ENCODE data around the gene GLI3. TPM values are rescaled to one million over a fixed set of nuclear protein-coding genes. Genes with fewer than 3 reads are reported as not detected.

The GLI3 gene
- polyA plus RNA-seq, 1 of the 3 experiments (the other 2 are of a cell fraction), result 0.08 TPM

DNA sequence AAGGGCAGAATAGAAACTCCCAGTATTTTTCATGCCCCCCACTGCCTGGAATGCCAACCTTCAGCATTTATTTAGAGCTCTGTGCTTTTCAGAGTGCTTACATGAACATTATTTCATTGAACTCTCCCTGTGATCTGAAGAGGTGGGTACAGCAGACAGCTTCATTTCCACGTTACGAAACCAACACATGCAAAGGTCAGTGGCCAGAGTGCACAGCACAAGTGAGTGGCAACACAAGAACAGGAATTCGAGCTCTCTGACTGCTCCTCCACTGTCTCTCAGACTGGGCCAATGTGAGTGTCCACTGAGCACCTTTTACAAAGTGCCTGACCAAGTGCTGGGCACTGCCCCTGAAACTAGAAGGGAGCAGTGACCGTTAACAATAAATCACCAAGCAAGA, 162.9 kb downstream of the GLI3 start:
- Histone ChIP-seq H3K79me2 (ENCODE audit: insufficient read depth) (no peaks in the 10 kb centered on the region), H3K27me3 (ENCODE audit: insufficient read depth) (peaks cover 50% of the 10 kb centered on the region; the same call in 1 of the 2 replicates), H3K27ac (ENCODE audit: low read depth in 2 of 2, low read length in 1 of 2) (no peak overlapping the region), H3K9me3 (no peaks in the 10 kb centered on the region), H3K4me3 (ENCODE audit: low read depth in 2 of 2, low read length in 1 of 2) (no peak overlapping the region), H4K20me1 (ENCODE audit: insufficient read depth) (no peaks in the 10 kb centered on the region), H3K4me1 (ENCODE audit: control insufficient read depth in 1 of 2, insufficient read depth in 2 of 2, low read depth in 1 of 2, low read length in 1 of 2) (no peaks in the 10 kb centered on the region), H3K9me2 (no peaks in the 10 kb centered on the region), H3K4me2 (no peak overlapping the region), H3F3A (replicated peaks; ENCODE audit: insufficient read depth) (no peaks in the 10 kb centered on the region), H3K36me3 (replicated peaks in 1 of 2; ENCODE audit: control insufficient read depth in 1 of 2, insufficient read depth in 2 of 2, low read length in 1 of 2) (no peaks in the 10 kb centered on the region), H2AFZ (ENCODE audit: low read depth) (no peak overlapping the region), H3K9ac (no peak overlapping the region)
- ChIA-PET POLR2A (no interaction called here), CTCF (interaction anchor here (0.9 to 1.8 kb wide), 2 partner anchors 11 to 131 kb away, joined by 3 to 4 read pairs; no protein-coding TSS in a partner anchor)
- no peak for DNase-seq
- TF ChIP-seq RAD21 (IDR thresholded peaks at IDR 0.05; ENCODE audit: low read length), result no peak
- 15% methylated on average over 4 of the region's 4 CpGs for WGBS (ENCODE audit: low lambda C conversion rate)

DNA sequence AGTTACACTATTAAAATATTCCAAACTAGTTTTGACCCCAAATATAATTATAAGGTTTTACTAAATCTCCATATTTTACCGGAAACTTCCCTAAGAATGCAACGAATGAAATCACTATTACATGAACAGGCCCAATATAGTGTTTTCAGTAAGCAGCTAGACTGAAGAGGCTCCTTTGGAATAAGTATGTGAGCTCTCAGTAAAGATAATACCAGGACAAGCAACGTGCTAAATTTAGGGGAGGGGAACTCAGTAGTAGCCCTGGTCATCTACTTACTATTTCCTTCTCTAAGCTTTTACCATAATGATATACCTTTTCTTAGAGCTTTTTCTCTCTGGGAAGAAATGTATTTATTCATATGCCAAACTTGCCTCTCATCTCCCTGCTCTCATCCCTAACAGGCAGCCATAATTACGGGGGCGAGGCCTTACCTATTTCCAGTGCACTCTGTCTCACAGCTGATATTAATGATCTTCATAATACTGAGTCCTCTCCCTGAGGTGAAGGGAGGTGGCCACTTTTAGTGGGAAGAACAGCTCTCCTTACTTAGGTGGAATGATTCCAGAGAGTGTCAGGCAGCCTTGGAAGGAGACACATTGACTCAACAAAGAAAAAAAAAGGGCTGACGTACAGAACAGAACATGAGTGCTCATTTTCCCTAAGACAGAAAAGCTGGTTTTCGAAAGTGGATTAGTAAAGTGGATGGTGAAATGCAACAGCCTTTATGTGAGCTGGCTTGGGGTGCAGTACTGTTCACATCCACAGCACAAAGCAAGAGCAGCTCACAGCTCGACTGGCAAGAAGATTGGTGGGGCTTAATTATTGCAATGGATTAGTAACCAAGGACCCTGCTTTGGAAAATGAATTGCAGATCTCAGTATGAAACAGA, 165.4 kb downstream of the GLI3 start:
- Histone ChIP-seq H3K79me2 (ENCODE audit: insufficient read depth) (no peaks in the 10 kb centered on the region), H3K9me3 (no peaks in the 10 kb centered on the region), H3K4me1 (ENCODE audit: control insufficient read depth in 1 of 2, insufficient read depth in 2 of 2, low read depth in 1 of 2, low read length in 1 of 2) (no peaks in the 10 kb centered on the region), H4K20me1 (ENCODE audit: insufficient read depth) (no peaks in the 10 kb centered on the region), H2AFZ (ENCODE audit: low read depth) (no peak overlapping the region), H3K9me2 (no peaks in the 10 kb centered on the region), H3K4me2 (no peak overlapping the region), H3K36me3 (replicated peaks in 1 of 2; ENCODE audit: control insufficient read depth in 1 of 2, insufficient read depth in 2 of 2, low read length in 1 of 2) (no peaks in the 10 kb centered on the region), H3K9ac (no peak overlapping the region), H3K4me3 (ENCODE audit: low read depth in 2 of 2, low read length in 1 of 2) (no peak overlapping the region), H3F3A (replicated peaks; ENCODE audit: insufficient read depth) (no peaks in the 10 kb centered on the region), H3K27ac (ENCODE audit: low read depth in 2 of 2, low read length in 1 of 2) (no peak overlapping the region), H3K27me3 (ENCODE audit: insufficient read depth) (peaks cover 51% of the 10 kb centered on the region; the same call in 1 of the 2 replicates)
- ChIA-PET CTCF (interaction anchor here (1.0 to 1.7 kb wide), 4 partner anchors 13 to 131 kb away, joined by 3 to 6 read pairs (median 5); no protein-coding TSS in a partner anchor), POLR2A (no interaction called here)
- no peak for DNase-seq
- 12% methylated on average over 8 of the region's 8 CpGs for WGBS (ENCODE audit: low lambda C conversion rate)
- TF ChIP-seq MAX (IDR thresholded peaks at IDR 0.05; ENCODE audit: low read depth), result no peak
- TF ChIP-seq, protein P1, sequence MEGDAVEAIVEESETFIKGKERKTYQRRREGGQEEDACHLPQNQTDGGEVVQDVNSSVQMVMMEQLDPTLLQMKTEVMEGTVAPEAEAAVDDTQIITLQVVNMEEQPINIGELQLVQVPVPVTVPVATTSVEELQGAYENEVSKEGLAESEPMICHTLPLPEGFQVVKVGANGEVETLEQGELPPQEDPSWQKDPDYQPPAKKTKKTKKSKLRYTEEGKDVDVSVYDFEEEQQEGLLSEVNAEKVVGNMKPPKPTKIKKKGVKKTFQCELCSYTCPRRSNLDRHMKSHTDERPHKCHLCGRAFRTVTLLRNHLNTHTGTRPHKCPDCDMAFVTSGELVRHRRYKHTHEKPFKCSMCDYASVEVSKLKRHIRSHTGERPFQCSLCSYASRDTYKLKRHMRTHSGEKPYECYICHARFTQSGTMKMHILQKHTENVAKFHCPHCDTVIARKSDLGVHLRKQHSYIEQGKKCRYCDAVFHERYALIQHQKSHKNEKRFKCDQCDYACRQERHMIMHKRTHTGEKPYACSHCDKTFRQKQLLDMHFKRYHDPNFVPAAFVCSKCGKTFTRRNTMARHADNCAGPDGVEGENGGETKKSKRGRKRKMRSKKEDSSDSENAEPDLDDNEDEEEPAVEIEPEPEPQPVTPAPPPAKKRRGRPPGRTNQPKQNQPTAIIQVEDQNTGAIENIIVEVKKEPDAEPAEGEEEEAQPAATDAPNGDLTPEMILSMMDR (IDR thresholded peaks at IDR 0.05), result peak; percentile 21; the same call in 1 of the 2 replicates

- Histone ChIP-seq H3K27ac (ENCODE audit: low read depth in 2 of 2, low read length in 1 of 2) (no peak overlapping the region), H3K9ac (no peak overlapping the region), H3K79me2 (ENCODE audit: insufficient read depth) (no peaks in the 10 kb centered on the region), H3F3A (replicated peaks; ENCODE audit: insufficient read depth) (no peaks in the 10 kb centered on the region), H3K9me2 (no peaks in the 10 kb centered on the region), H3K4me2 (no peak overlapping the region), H2AFZ (ENCODE audit: low read depth) (no peak overlapping the region), H3K4me1 (ENCODE audit: control insufficient read depth in 1 of 2, insufficient read depth in 2 of 2, low read depth in 1 of 2, low read length in 1 of 2) (no peaks in the 10 kb centered on the region), H3K36me3 (replicated peaks in 1 of 2; ENCODE audit: control insufficient read depth in 1 of 2, insufficient read depth in 2 of 2, low read length in 1 of 2) (no peaks in the 10 kb centered on the region), H3K9me3 (no peaks in the 10 kb centered on the region), H3K4me3 (ENCODE audit: low read depth in 2 of 2, low read length in 1 of 2) (no peak overlapping the region), H4K20me1 (ENCODE audit: insufficient read depth) (no peaks in the 10 kb centered on the region), H3K27me3 (ENCODE audit: insufficient read depth) (peaks cover 43% of the 10 kb centered on the region; the same call in 1 of the 2 replicates)
- ChIA-PET CTCF (no interaction called here), POLR2A (interaction anchor here (0.6 kb wide), 1 partner anchor 138 kb away, joined by 3 read pairs; no protein-coding TSS in a partner anchor)
- WGBS (ENCODE audit: low lambda C conversion rate), result 38% methylated on average over 2 of the region's 2 CpGs
- TF ChIP-seq RCOR1 (IDR thresholded peaks at IDR 0.05; ENCODE audit: low read length) (no peak), MEF2A (IDR thresholded peaks at IDR 0.05; ENCODE audit: borderline replicate concordance, low read depth) (no peak), ELF1 (IDR thresholded peaks at IDR 0.05) (no peak), RXRA (IDR thresholded peaks at IDR 0.05; ENCODE audit: borderline replicate concordance, low read depth) (no peak), GATA2 (CRISPR knock-in tag; IDR thresholded peaks at IDR 0.05) (no peak), TEAD4 (IDR thresholded peaks at IDR 0.05; ENCODE audit: borderline replicate concordance, insufficient read depth) (no peak), YY1 (IDR thresholded peaks at IDR 0.05; ENCODE audit: low read depth) (no peak), NFIC (IDR thresholded peaks at IDR 0.05; ENCODE audit: borderline replicate concordance) (no peak), SIN3A (IDR thresholded peaks at IDR 0.05; ENCODE audit: borderline replicate concordance, low read depth, low read length) (no peak), MAX (IDR thresholded peaks at IDR 0.05; ENCODE audit: low read depth) (no peak), RAD21 (IDR thresholded peaks at IDR 0.05; ENCODE audit: low read length) (no peak)
- DNase-seq, result no peak
Observed at GRCh38 chr7:42070068-42070467, 166.9 kb downstream of the GLI3 start.

All from SK-N-SH (cell line).